Brain pericyte (primary cell): Measurements from ENCODE around the gene NACC1.
A peak's percentile ranks its signal among the peaks of the same experiment; 100 is the strongest.

Experiments used
- DNase-seq: peaks from one replicate; pipeline ENCODE4 v3.0.0-alpha.2; 2012; ENCODE audit warnings: low read depth, low spot score

NACC1 gene

DNA sequence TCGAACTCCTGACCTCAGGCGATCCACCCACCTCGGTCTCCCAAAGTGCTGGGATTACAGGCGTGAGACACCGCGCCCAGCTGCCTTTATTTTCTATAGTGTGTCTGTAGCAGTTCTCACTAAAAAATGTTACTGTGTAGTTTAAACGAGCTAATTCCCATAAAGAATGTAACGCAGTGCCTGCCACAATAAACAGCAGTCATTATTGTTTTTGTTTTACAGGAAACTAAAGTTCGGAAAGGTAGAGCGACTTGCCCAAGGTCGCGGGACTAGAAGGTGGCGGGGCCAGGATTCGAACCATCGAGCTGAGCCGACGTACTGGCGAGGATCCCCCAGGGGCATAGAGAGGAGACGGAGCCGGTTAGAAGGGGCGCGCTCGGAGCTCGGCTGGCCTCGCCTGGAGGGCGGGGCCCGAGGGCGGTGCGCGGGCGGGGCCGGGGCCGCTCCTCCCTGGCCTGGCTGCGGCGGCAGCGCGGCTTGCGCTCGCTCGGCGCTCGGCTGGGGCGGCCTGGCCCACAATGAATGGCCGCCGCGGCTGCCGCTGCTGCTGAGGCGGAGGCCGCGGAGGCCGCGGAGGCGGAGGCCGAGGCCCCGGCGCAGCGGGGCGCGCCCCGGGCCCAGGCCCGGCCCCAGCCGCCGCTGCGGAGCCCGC, at the start of gene NACC1:
Gene NACC1, plus strand, starts transcription at position 493 of the 652 bp plus-strand sequence. CDS start 16,944 bp downstream, outside the sequence.
- peak; percentile 34 for DNase-seq

- no peak for DNase-seq
Observed at GRCh38 chr19:13069415-13070359, 48.4 kb upstream of the NACC1 start.

DNA sequence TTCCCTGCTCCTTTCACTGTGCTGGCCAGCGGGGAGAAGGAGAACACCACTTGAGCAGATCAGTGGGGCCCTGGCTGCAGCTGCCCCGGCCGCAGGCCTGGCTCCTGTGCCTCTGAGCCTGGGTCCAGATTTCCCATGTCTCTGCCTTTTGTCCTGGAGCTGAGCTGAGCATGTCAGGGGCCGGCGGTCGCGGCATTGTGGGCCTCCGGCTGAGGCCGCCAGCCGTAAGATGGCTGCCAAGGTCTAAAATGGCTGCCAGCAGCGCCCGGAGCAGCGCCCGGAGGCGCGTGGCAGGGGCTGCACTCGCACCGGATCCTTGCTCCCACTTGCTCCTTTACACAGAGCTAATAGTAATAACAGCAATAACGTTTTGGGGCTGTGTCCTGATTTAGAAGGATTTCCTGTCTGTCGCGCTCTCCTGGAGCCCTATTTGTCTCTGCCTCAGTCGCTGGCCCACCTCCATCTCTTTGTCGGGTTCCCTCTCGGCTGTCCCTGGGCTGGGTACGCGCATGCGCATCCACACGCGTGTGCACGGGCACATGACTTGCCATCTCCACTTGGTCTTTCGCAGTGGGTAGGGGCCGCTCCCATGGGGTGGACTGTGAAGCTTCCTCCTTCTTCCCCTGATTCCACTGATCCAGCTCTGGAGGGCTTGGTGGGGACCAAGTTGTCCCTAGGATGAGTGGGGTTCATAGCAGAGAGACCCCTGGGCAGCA, 47.5 kb upstream of the NACC1 start:
- no peak for DNase-seq

- DNase-seq = no peak
Observed at GRCh38 chr19:13071444-13072187, 46.4 kb upstream of the NACC1 start.

DNA sequence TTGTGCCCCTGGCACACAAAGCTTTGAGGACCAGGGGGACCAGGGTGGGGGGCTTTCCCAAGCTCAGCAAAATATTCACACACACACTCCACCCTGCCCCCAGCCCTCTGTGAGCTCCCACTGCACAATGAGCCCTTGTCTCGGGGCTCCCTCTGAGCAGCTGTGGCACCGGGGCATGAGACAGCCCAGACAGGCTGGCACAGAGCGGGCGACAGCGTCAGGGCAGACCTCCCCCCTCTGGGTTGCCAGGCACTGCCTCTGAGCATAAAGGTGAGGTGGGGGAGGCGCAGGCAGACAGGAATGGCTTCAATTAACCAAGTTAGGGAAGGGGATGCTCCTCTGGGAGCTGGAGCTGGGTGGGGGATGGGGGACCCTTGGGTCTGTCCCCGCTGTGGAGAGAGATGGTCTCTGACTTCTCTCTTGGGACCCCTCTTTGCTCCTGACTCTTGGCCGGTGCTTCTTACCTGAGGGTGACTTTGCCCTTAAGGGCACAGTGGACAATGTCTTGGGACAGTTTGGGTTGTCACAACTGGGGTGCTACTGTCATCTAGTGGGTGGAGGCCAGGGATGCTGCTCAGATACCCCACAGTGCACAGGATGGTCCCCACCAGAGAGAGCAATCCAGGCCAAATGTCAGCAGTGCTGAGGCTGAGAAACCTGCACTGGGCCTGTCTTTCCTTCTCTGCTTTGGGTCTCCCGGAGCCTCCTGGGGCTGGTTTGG, 45.7 kb upstream of the NACC1 start:
- no peak for DNase-seq

DNA sequence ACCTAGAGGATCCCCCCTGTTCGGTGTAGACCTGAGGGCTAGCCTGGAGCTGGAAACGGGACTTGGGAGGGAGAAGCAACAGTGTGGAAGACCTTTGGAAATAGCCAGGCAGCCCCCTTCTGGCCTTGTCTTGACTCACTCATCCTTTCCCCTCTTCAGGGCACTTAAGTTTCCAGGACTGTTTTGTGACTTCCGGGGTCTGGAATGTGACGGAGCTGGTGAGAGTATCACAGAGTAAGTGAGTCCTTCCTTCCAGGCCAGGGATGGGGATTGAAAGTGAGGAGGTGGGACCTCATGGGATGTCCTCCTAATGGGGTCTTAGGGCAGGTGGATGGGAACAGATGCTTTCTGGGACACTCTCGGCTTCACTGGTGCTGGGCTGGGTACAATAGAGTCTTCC, 44.8 kb upstream of the NACC1 start:
- no peak for DNase-seq

- no peak for DNase-seq
Observed at GRCh38 chr19:13074378-13074777, 43.7 kb upstream of the NACC1 start.

DNA sequence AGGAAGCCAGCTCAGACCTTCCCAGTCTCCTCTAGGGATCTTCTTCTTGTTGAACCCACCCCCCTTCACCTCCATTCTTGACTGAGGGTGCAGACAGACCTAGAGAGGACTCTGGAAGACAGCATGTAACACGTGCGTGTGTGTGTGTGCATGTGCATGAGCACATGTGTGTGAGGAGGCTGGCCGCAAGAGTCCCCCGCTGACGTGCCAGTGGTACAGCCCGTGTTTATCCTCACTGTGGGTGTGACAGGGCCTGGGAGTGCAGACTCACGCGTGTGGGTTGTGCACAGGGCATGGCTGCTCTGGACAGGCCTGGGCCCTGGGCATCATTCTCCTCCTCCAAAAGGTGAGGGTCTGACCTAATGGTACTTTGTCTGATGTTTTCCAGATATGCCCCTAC, 41.7 kb upstream of the NACC1 start:
- DNase-seq = no peak

- DNase-seq = no peak
Observed at GRCh38 chr19:13076787-13077186, 41.3 kb upstream of the NACC1 start.

DNA sequence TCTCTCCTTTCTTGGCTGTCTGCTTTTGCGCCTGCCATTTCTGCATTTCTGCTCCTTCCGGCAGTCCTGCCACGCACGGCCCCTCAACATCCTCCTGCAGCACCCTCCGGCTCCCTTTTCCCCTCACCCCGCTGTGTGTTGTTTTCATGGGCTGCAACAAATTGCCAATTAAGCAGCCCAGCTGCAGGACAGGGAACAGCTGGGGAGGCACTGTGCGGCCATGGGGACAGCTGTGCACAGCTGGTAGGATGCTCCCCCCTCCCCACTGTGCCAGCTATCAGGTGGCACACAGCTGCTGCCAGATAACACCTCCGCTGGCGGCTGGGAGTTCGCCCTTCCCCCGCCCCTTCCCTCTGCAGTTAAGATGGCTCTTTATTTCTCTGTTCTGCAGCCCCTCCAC, 40.8 kb upstream of the NACC1 start:
- DNase-seq = no peak

- DNase-seq = no peak
Observed at GRCh38 chr19:13078381-13078780, 39.7 kb upstream of the NACC1 start.

- no peak for DNase-seq
Observed at GRCh38 chr19:13078897-13079541, 39.0 kb upstream of the NACC1 start.

- DNase-seq = no peak
Observed at GRCh38 chr19:13079542-13079986, 38.5 kb upstream of the NACC1 start.

- peak; percentile 84 for DNase-seq
Observed at GRCh38 chr19:13082192-13083007, 35.7 kb upstream of the NACC1 start.

- no peak for DNase-seq
Observed at GRCh38 chr19:13083008-13083404, 35.1 kb upstream of the NACC1 start.

- no peak for DNase-seq
Observed at GRCh38 chr19:13083627-13084026, 34.4 kb upstream of the NACC1 start.

DNA sequence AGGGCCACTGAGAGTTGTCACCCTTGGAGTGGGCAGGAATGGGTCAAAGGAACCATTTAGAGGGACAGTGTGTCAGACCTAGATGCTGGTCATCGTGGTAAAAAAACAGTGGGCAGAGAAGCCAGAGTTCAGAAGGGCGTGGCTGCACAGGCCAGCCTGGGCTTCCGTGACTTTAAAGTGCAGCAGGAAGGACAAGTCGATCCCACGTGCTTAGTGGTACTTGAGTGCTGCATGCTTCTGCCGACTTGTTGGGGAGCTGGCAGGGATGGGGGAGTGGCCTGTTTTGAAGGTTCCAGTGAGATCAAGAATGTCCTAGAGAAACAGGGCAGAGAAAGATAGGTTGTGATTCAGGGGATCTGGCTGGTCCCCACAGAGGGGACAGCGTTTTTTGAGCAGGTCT, 32.4 kb upstream of the NACC1 start:
- no peak for DNase-seq

DNA sequence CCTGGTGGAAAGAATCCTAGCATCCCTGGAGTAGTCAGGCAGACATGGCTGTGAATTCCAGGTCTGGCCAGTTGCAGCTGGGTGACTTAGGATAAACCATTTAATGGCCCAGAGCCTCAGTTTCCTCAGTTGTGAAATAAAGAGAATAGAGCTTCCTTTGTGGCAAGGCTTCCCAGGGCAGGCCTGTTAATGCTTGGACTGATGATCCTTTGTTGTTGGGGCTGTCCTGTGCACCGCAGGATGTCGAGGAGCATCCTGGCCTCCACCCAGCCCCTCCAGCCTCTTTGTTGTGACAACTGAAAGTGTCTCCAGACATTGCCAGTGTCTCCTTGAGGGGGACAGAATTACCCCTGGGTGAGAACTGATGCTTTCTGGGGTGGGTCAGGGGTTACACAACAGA, 31.7 kb upstream of the NACC1 start:
- DNase-seq = no peak

DNA sequence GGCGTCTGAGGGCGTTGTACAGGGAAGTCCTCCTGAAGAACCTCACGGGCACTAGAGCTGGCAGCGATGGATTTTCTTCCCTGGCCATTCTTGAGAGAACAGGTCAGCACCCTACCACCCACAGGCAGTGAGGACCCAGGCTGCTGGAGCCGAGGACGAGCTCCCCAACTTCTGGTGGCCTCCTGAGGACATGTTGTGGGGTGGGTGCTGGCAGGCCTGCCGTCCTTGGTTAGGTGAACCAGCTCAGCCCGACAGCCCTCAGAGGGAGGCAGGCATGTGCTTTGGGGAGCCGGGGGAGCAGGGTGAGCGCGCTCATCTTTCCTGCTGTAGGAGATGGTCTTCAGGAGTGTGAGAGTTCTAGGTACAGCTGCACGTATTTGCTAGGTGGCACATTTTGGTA, 30.8 kb upstream of the NACC1 start:
- no peak for DNase-seq
